ENCODE results near the gene S100A11.

DNA sequence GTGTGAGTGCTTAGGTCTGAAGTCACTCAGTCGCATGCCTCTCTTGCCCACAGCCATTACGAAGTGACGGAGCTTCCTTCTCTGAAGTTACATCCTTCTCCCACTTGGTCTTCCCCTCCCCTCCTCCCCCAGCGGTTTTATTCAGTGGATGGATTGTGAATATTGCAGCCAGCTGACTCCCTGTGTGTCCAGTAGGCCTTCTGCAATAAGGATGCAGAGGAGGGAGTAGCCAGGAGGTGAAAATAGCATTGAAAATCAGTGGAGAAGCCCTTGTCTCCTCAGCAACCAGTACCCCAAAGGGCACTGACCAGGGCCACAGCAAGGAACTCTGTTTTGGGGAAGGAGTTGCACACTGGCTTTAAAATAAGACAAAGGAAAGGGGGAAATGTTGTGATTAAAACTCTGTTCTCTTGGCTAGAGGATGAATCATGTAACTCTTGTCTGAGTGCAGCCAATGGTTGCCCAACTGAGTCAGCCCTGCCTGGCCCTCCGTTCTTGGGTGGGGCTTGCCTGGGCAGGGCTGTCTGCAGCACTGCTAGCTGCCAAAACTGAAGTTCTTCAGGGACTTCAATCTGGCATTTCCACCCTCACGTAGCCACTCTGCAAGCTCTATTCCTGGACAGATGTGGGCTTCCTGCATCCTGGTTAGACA lies 47.5 kb downstream of the S100A11 start:
- no peak for TF ChIP-seq POLR2A (IDR thresholded peaks at IDR 0.05)
- TF ChIP-seq, protein P1, sequence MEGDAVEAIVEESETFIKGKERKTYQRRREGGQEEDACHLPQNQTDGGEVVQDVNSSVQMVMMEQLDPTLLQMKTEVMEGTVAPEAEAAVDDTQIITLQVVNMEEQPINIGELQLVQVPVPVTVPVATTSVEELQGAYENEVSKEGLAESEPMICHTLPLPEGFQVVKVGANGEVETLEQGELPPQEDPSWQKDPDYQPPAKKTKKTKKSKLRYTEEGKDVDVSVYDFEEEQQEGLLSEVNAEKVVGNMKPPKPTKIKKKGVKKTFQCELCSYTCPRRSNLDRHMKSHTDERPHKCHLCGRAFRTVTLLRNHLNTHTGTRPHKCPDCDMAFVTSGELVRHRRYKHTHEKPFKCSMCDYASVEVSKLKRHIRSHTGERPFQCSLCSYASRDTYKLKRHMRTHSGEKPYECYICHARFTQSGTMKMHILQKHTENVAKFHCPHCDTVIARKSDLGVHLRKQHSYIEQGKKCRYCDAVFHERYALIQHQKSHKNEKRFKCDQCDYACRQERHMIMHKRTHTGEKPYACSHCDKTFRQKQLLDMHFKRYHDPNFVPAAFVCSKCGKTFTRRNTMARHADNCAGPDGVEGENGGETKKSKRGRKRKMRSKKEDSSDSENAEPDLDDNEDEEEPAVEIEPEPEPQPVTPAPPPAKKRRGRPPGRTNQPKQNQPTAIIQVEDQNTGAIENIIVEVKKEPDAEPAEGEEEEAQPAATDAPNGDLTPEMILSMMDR (IDR thresholded peaks at IDR 0.05), result no peak
